Measurements from ENCODE around the gene PTPRN2. TPM values are rescaled to one million over a fixed set of nuclear protein-coding genes. Genes with fewer than 3 reads are reported as not detected.
A peak's percentile ranks its signal among the peaks of the same experiment; 100 is the strongest.

Gene PTPRN2
- total and polyA plus RNA-seq, 7 donors = 3.2 to 7.1 (median 5.5) TPM

GRCh38 chr7:158270856-158271413 lies 316.7 kb downstream of the PTPRN2 start:
- no peak for TF ChIP-seq EP300 (IDR thresholded peaks at IDR 0.05)
- no peak for TF ChIP-seq POLR2AphosphoS5 (IDR thresholded peaks at IDR 0.05)
- no peak for TF ChIP-seq POLR2A (IDR thresholded peaks at IDR 0.05)
- no peak for TF ChIP-seq CTCF (IDR thresholded peaks at IDR 0.05)
- intact Hi-C loops (cut with DNase I) = no loop called here
- Histone ChIP-seq H3K27ac (no peak overlapping the region), H3K9me3 (no peaks in the 10 kb centered on the region), H3K4me1 (no peaks in the 10 kb centered on the region), H3K27me3 (no peaks in the 10 kb centered on the region), H3K4me3 (no peak overlapping the region), H3K36me3 (no peaks in the 10 kb centered on the region)
- 93 to 94% methylated on average over 9 of the region's 9 CpGs for WGBS, 2 donors
- DNase-seq = peak; percentile 55

DNA sequence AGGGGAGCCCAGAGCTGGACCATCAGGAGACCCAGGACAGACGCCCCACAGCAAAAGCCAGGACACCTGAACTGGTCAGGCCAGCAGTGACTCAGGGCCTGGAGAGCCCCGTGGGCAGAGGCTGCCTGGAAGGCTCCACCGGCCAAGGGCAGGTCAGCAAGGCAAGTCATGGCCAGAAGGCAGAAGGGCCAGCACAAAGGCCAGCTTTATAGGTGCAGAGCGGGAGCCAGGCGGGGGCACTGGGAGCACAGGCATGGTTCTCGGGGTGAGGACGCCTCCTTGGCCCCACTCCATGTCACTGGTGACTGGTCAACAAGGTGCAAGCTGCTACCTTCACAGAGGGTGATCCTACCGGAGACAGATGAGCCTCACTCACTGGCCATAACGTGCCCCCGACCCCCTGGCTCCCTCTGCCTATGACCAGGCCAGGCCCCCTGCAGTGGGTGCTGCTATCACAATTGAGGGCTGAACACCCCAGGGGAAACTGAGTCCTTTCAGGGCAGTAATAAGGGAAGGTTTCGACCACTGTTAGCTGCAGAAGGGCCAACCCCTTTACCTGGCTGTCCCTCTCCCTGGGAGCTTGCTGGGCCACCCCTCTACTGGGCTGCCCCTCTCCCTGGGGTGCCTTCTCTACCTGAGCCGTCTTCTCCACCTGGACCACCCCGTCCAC lies 317.4 kb downstream of the PTPRN2 start:
- no peaks in the 10 kb centered on the region for H3K27me3 ChIP-seq
- no peaks in the 10 kb centered on the region for H3K36me3 ChIP-seq
- 86 to 91% methylated on average over 13 of the region's 13 CpGs for WGBS, 2 donors
- H3K9me3 ChIP-seq = no peaks in the 10 kb centered on the region
- no peak for TF ChIP-seq CTCF (IDR thresholded peaks at IDR 0.05)
- TF ChIP-seq EP300 (IDR thresholded peaks at IDR 0.05) = no peak
- TF ChIP-seq POLR2A (IDR thresholded peaks at IDR 0.05) = no peak
- no peak for TF ChIP-seq POLR2AphosphoS5 (IDR thresholded peaks at IDR 0.05)
- H3K27ac ChIP-seq = no peak overlapping the region
- H3K4me1 ChIP-seq = no peaks in the 10 kb centered on the region
- H3K4me3 ChIP-seq = no peak overlapping the region
- intact Hi-C loops (cut with DNase I) = no loop called here
- DNase-seq = peak; percentile 57

- no peaks in the 10 kb centered on the region for H3K27me3 ChIP-seq
Observed at GRCh38 chr7:158268816-158269535, 318.6 kb downstream of the PTPRN2 start.

GRCh38 chr7:158267742-158268435 lies 319.7 kb downstream of the PTPRN2 start:
- Histone ChIP-seq H3K4me1 (no peaks in the 10 kb centered on the region), H3K27me3 (no peaks in the 10 kb centered on the region), H3K9me3 (no peaks in the 10 kb centered on the region), H3K36me3 (no peaks in the 10 kb centered on the region), H3K27ac (no peak overlapping the region), H3K4me3 (no peak overlapping the region)
- DNase-seq = peak; percentile 36
- 83 to 90% methylated on average over 29 of the region's 29 CpGs for WGBS, 2 donors
- intact Hi-C loops (cut with DNase I) = no loop called here
- TF ChIP-seq CTCF (IDR thresholded peaks at IDR 0.05) = no peak
- no peak for TF ChIP-seq POLR2A (IDR thresholded peaks at IDR 0.05)
- no peak for TF ChIP-seq EP300 (IDR thresholded peaks at IDR 0.05)
- TF ChIP-seq POLR2AphosphoS5 (IDR thresholded peaks at IDR 0.05) = no peak

More at GRCh38 chr7:158268816-158269535, 318.6 kb downstream of the PTPRN2 start:
- Histone ChIP-seq H3K4me1 (no peaks in the 10 kb centered on the region), H3K4me3 (no peak overlapping the region), H3K9me3 (no peaks in the 10 kb centered on the region), H3K27ac (no peak overlapping the region), H3K36me3 (no peaks in the 10 kb centered on the region)
- TF ChIP-seq EP300 (IDR thresholded peaks at IDR 0.05) (no peak), POLR2A (IDR thresholded peaks at IDR 0.05) (no peak), CTCF (IDR thresholded peaks at IDR 0.05) (no peak), POLR2AphosphoS5 (IDR thresholded peaks at IDR 0.05) (no peak)
- WGBS, 2 donors = 72 to 84% methylated on average over 28 of the region's 28 CpGs
- intact Hi-C loops (cut with DNase I) = no loop called here
- DNase-seq = peak; percentile 52

Data from sigmoid colon (tissue), 7 donors.